ENCODE data around the gene OGDH. TPM values are rescaled to one million over a fixed set of nuclear protein-coding genes. Genes with fewer than 3 reads are reported as not detected.

The OGDH gene
- total RNA-seq, 6 experiments from 2014 or later, result 46.6 to 63.2 (median 55.8) TPM

GRCh38 chr7:44633254-44634186 lies 27.1 kb downstream of the OGDH start:
- DNase-seq (peak; percentile 53 to 73 (median 66)), ATAC-seq (peak; percentile 78 to 85 (median 80))
- no peak for TF ChIP-seq CTCF (IDR thresholded peaks at IDR 0.05)
- no peak for TF ChIP-seq POLR2A (IDR thresholded peaks at IDR 0.05)
- Histone ChIP-seq H3K4me3 (no peak overlapping the region), H3K36me3 (no peaks in the 10 kb centered on the region), H3K27ac (peak overlapping the region; percentile 8 to 29 (median 17)), H3K4me1 (peaks cover 0 to 39% (median 8%) of the 10 kb centered on the region in 4 donors), H3K9me3 (no peaks in the 10 kb centered on the region), H3K27me3 (no peaks in the 10 kb centered on the region)
- 67% methylated on average over 8 of the region's 10 CpGs for WGBS (ENCODE audit: insufficient coverage, low coverage, low lambda C conversion rate, missing lambda C conversion rate)
- intact Hi-C loops (cut with DNase I), result no loop called here

DNA sequence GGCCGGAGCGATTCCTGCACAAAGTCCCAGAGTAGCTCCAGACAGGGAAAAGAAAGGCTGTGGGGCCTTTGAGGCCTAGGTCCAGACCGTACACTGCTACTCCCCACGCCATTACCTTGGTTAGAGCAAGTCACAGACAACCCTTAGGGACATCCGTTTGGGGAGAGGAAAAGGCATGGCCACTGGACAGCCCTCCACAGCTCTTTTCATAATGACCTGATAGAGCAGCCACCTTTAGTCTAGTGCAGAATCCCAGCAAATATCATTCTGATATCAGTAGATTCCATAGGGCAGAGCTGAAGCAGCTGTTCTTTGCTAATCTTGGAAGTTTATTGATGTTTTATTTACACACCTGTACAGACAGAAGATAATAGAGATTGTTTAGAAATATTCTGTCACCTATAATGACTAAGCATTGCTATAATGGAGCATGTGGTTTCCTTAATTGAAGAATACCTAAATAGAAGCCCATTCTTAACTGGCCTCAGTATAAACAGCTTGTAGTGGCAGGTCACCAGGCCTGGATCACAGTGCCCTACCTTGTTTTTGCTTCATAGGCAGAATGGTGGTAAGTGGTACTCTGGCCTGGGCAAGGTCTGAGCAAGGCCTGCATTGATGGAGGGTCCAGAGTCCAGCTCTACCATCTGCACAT lies 27.9 kb downstream of the OGDH start:
- peaks cover 0 to 39% (median 8%) of the 10 kb centered on the region in 4 donors for H3K4me1 ChIP-seq
- no peak for DNase-seq
- peak overlapping the region; percentile 8 to 29 (median 17) for H3K27ac ChIP-seq
- WGBS (ENCODE audit: insufficient coverage, low coverage, low lambda C conversion rate, missing lambda C conversion rate), result no CpG with 5 or more reads among the region's 5 CpGs
- peak; percentile 14 to 41 (median 22) for ATAC-seq
- intact Hi-C loops (cut with DNase I), result no loop called here
- no peaks in the 10 kb centered on the region for H3K9me3 ChIP-seq
- TF ChIP-seq POLR2A (IDR thresholded peaks at IDR 0.05) (no peak), CTCF (IDR thresholded peaks at IDR 0.05) (no peak)
- H3K27me3 ChIP-seq, result no peaks in the 10 kb centered on the region
- H3K36me3 ChIP-seq, result no peaks in the 10 kb centered on the region
- no peak overlapping the region for H3K4me3 ChIP-seq

DNA sequence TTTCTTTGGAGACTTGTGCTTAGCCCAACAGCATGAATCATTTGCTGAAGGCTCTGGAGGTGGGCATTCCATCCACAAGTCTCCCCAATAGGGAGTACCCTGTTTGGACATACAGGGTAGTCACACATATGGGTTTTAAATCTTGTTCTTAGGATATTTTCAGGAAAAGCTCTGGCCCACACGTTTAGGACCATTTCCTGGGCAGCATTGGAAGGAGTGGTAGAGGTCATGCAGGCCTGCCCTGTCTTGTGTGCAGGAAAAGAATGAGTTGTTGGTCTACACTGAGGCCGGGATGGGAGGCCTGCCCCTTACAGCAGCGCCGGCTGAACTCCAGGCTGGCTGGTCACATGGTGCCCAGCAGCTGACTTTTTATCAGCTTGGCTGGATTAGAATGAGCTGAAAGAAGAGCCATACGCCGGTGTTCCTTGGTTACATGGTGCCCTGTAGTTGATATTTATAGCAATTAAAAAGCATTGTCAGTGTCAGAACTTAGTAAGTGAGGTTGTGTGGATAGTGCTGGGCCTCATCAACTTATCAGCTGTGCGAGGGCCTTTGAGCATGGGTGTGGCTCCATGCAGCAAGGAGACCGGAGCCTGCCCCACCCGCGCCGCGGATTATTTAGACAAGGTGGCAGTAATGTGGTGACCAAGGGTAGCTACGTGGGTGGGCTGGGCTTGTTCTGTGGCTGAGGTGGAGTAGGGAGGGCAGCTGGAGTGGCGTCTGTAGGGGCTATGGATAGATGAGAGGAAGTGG lies 28.6 kb downstream of the OGDH start:
- Histone ChIP-seq H3K4me1 (peaks cover 0 to 45% (median 8%) of the 10 kb centered on the region in 4 donors), H3K27ac (peak overlapping the region in 1 of 3 donors; percentile 17), H3K27me3 (no peaks in the 10 kb centered on the region), H3K9me3 (no peaks in the 10 kb centered on the region), H3K4me3 (no peak overlapping the region), H3K36me3 (no peaks in the 10 kb centered on the region)
- no peak for TF ChIP-seq POLR2A (IDR thresholded peaks at IDR 0.05)
- no peak for TF ChIP-seq CTCF (IDR thresholded peaks at IDR 0.05)
- intact Hi-C loops (cut with DNase I), result no loop called here
- WGBS (ENCODE audit: insufficient coverage, low coverage, low lambda C conversion rate, missing lambda C conversion rate), result 35% methylated on average over 7 of the region's 14 CpGs
- DNase-seq, result peak in 2 of 3 donors; percentile 38 to 41
- no peak for ATAC-seq

GRCh38 chr7:44636041-44636584 lies 29.7 kb downstream of the OGDH start:
- intact Hi-C loops (cut with DNase I), result no loop called here
- 73% methylated on average over 2 of the region's 3 CpGs for WGBS (ENCODE audit: insufficient coverage, low coverage, low lambda C conversion rate, missing lambda C conversion rate)
- no peaks in the 10 kb centered on the region for H3K9me3 ChIP-seq
- H3K27me3 ChIP-seq, result no peaks in the 10 kb centered on the region
- no peak overlapping the region for H3K27ac ChIP-seq
- no peak for TF ChIP-seq CTCF (IDR thresholded peaks at IDR 0.05)
- TF ChIP-seq POLR2A (IDR thresholded peaks at IDR 0.05), result no peak
- no peaks in the 10 kb centered on the region for H3K36me3 ChIP-seq
- H3K4me1 ChIP-seq, result peaks cover 0 to 46% (median 10%) of the 10 kb centered on the region in 4 donors
- no peak overlapping the region for H3K4me3 ChIP-seq
- ATAC-seq, result no peak
- peak in 1 of 3 donors; percentile 42 for DNase-seq
